GM12873 (cell line): ENCODE data around the gene HIVEP1.

Source experiments
- TF ChIP-seq, protein P1 (sequence below): IDR thresholded peaks from 2 replicates; pipeline ENCODE4 v1.5.1; 2012; ENCODE audit warnings: low read depth, mild to moderate bottlenecking, moderate library complexity, low read length, control low read depth; ENCODE audit not compliant: insufficient read depth; ENCODE audit errors: missing control alignments

The HIVEP1 gene

GRCh38 chr6:12173661-12174060 is 161.5 kb downstream of the HIVEP1 start:
- TF ChIP-seq, protein P1, sequence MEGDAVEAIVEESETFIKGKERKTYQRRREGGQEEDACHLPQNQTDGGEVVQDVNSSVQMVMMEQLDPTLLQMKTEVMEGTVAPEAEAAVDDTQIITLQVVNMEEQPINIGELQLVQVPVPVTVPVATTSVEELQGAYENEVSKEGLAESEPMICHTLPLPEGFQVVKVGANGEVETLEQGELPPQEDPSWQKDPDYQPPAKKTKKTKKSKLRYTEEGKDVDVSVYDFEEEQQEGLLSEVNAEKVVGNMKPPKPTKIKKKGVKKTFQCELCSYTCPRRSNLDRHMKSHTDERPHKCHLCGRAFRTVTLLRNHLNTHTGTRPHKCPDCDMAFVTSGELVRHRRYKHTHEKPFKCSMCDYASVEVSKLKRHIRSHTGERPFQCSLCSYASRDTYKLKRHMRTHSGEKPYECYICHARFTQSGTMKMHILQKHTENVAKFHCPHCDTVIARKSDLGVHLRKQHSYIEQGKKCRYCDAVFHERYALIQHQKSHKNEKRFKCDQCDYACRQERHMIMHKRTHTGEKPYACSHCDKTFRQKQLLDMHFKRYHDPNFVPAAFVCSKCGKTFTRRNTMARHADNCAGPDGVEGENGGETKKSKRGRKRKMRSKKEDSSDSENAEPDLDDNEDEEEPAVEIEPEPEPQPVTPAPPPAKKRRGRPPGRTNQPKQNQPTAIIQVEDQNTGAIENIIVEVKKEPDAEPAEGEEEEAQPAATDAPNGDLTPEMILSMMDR = no peak

DNA sequence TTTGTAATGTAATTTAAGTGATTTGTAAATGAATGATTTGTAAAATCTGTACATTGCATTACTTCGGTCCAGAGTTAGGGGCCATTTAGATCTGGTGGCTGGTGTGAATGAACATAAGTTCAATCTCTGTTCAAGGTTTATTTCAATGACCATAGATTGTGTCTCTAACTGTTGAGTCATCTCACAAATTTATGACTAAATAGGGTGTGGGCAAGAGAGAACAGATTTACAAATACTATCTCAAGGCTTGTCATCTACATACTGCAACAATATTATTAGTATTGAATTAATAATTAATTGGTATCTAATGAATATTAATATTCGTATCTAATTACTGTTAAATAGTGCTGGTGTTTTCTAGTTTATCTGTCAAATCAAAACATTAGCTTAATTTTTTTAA is 162.8 kb downstream of the HIVEP1 start:
- TF ChIP-seq, protein P1 = no peak

- TF ChIP-seq, protein P1 = no peak
Observed at GRCh38 chr6:12175626-12176025, 163.5 kb downstream of the HIVEP1 start.

DNA sequence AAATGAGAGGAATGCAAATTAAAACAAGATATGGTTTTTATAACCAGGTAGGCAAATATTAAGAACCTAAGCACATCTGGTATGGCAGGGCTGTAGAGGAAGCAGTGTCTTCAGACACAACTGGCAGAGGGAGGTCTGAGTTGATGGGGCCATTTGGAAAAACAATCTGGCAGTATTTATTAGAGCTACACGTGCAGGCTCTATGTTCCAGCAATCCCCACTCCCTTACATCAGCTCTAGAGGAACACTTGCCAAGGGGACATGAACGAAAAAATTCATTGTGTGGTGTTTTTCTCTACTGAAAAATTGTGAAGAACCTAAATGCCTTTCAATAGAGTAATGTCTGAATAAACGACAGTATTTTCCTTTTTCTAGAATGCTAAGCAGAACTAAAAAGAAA is 166.4 kb downstream of the HIVEP1 start:
- TF ChIP-seq, protein P1 = no peak

DNA sequence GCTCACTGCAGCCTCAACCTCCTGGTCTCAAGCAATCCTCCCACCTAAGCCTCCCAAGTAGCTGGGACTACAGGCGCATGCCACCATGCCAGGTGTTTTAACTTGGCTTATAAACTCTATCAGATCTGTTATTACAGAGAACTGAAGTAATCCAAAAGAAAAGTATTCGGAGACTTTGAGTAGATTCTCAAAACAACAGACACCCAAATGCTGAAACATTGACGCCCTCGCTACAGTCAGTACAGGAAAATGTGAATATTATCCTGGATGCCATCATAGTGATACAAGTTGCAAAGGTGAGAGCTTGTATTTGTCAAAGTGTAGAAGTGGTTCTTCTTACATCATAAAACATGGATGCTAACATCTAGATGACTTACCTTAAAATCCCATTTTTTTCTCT is 169.4 kb downstream of the HIVEP1 start:
- TF ChIP-seq, protein P1 = no peak

DNA sequence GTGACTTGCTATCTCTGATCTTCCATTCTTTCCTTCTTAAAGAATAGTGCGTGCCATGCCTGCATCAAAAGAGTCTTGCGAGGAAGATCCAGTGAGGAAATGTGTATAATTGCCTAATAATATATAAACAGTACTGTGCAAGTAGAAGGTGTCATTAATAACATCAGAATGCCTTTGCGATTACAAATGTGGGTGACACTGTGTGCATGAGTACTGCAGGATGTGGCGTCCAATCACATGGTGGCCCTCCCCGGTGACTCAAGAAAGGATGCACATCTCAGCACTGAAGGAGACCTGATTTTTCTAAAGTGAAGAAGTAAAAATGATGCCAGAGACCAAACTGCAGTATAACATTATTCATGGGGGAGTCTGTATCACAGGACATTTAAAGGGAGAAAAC is 170.6 kb downstream of the HIVEP1 start:
- TF ChIP-seq, protein P1 = no peak

DNA sequence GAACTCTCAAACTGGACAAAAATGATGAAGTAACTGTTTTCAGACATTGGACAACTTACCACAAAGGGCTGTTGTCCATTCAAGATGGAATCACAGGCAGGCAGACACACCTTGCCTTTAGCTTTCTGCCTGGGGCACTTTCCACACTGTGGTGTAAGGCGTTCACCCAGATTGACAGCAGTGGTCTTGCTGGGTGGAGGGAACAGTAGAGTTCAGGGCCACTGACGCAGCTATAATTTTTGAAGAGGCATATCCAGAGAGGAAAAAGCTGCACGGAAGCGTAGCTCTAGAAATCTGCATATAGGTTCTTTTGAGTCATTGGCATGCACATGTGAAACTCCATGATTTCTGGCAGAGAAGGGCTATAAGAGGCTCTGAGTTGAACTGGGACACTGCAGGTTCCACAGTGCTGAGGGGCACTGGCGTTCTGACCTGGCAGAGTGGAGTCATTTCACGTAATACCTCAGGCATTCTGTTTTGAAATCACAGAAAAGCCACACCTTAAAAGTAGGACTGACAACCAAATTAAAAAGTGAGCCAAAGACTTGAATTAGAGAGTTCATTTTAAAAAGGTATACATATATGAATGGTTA is 173.1 kb downstream of the HIVEP1 start:
- TF ChIP-seq, protein P1 = no peak
